HT-29 (cell line): ENCODE results near the gene BRD8. TPM values are rescaled to one million over a fixed set of nuclear protein-coding genes. Genes with fewer than 3 reads are reported as not detected.

ENCODE experiments used
- DNase-seq: peaks from one replicate; pipeline ENCODE4 v3.0.0-alpha.2; 2015; ENCODE audit warnings: low spot score
- small RNA-seq: library from RNA; depleted of rRNA; stranded (forward); fragments of <200 nt; gene quantifications from one replicate; pipeline ENCODE3, GENCODE V24; 2014
- total RNA-seq: library from RNA; depleted of rRNA; stranded (reverse); fragments of >200 nt; shearing (Covaris generic); gene quantifications from 2 replicates; pipeline ENCODE4 v1.2.3, GENCODE V29; 2014; rRNA removed

The BRD8 gene
- total RNA-seq, 1 experiment from 2014 or later: 44.4 TPM

GRCh38 chr5:138102454-138103318 is 75.7 kb downstream of the BRD8 start:
- no peak for DNase-seq

- DNase-seq: no peak
Observed at GRCh38 chr5:138096997-138097828, 81.2 kb downstream of the BRD8 start.

- no peak for DNase-seq
Observed at GRCh38 chr5:138096363-138096762, 82.1 kb downstream of the BRD8 start.

DNA sequence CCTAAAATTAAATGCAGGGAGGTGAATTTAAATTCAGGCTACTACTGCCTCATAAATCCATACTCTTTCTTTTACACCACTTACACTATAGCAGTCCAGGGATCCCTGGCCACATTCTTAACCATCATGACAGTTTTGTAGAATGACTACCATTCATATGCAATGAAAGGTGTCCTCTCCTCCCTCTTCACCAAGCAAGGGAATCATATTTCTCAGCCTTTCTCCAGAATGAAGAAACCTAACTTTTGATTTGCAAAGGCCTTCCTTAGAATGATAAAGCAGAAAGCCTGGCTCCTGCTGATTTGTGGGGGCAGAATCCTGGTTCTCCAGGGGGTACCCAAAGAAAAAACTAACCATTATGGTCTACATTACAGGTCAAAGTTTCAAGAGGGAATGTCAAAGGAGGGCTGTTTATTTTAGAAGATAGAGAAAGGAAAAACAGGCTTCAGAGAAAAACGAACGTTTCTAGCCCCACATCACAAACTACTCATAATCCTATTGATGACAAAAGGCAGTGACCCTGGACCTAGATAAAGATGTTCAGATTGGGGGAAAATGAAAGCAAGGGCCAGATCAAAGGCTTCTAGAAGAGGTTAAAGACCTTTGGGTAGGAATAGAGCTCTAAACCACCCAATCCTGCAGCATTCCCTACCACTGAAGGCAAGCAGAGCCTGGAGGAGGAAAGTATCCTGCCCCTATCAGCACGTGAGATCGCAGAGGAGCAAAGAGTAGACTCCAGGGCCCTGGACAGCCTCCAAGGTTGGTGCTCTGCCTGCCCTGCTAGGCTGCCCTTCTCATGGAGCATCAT is 83.1 kb downstream of the BRD8 start:
- no peak for DNase-seq

GRCh38 chr5:138093036-138093435 is 85.4 kb downstream of the BRD8 start:
- no peak for DNase-seq

DNA sequence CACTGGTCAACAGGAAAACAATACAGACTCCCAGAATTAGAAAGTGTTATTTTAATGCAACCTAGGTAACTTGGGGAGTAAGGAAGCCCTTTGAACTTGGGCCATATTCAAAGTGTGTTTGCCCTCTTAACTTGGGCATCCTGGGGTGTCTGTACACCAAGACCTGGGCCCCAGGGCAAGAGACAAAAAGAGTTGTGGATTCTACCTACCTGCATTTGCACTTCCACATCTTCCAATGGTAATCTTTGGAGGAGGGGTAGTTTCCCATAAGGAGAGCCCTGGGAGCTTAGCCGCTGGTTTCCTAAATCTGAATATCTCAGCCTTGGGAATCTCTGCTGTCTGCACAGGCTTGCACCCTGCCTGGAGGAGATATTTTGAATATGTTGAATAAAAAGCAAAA is 86.1 kb downstream of the BRD8 start:
- DNase-seq: no peak

DNA sequence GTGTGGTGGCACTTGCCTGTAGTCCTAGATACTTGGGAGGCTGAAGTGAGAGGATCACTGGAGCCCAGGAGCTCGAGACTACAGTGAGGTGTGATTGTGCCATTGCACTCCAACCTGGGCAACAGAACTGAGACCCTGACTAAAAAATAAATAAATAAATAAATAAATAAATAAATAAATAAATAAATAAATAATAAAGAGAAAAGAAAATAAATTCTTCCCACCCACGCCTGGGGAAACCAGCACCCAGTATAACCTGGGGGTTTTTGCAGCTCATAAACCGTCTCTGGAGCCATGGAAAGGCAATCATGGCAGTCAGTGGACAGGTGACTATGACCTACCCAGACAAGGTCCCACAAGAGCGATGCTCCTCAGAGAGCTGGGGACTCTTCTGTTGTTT is 86.7 kb downstream of the BRD8 start:
- DNase-seq: no peak

Small RNA genes lying within 50 kb of the gene (small RNA-seq; reads per million reads assigned to genes)
- gene RNU6-460P: not detected
- gene RNU6-888P: not detected

Other genes with a start within 250 kb of the BRD8 start
- 6.6 and 15.2 TPM in 2 replicates for gene FAM13B, start 145.6 kb downstream of the BRD8 start, total RNA-seq
- gene WNT8A, start 94.6 kb downstream of the BRD8 start, total RNA-seq: not detected in 2 replicates
- not detected in 2 replicates for gene NME5, start 39.2 kb downstream of the BRD8 start, total RNA-seq
- gene KIF20A, start 482 bp upstream of the BRD8 start, total RNA-seq: 32.7 and 36.8 TPM in 2 replicates
- gene CDC23, start 34.7 kb upstream of the BRD8 start, total RNA-seq: 7.3 and 11.5 TPM in 2 replicates
- not detected in 2 replicates for gene GFRA3, start 96.0 kb upstream of the BRD8 start, total RNA-seq
- gene CDC25C, start 153.2 kb upstream of the BRD8 start, total RNA-seq: 13.4 and 13.6 TPM in 2 replicates
- 30.4 and 37.5 TPM in 2 replicates for gene FAM53C, start 159.6 kb upstream of the BRD8 start, total RNA-seq
- gene KDM3B, start 174.1 kb upstream of the BRD8 start, total RNA-seq: 34.9 and 36.2 TPM in 2 replicates